OCI-M2 (cell line): ENCODE results near the gene ST8SIA4.

Experiments
- DNase-seq: peaks from one replicate; lab custom pipeline; 2025; ENCODE audit not compliant: unreplicated experiment; lab: John Stamatoyannopoulos, UW

Gene ST8SIA4, protein sequence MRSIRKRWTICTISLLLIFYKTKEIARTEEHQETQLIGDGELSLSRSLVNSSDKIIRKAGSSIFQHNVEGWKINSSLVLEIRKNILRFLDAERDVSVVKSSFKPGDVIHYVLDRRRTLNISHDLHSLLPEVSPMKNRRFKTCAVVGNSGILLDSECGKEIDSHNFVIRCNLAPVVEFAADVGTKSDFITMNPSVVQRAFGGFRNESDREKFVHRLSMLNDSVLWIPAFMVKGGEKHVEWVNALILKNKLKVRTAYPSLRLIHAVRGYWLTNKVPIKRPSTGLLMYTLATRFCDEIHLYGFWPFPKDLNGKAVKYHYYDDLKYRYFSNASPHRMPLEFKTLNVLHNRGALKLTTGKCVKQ

DNA sequence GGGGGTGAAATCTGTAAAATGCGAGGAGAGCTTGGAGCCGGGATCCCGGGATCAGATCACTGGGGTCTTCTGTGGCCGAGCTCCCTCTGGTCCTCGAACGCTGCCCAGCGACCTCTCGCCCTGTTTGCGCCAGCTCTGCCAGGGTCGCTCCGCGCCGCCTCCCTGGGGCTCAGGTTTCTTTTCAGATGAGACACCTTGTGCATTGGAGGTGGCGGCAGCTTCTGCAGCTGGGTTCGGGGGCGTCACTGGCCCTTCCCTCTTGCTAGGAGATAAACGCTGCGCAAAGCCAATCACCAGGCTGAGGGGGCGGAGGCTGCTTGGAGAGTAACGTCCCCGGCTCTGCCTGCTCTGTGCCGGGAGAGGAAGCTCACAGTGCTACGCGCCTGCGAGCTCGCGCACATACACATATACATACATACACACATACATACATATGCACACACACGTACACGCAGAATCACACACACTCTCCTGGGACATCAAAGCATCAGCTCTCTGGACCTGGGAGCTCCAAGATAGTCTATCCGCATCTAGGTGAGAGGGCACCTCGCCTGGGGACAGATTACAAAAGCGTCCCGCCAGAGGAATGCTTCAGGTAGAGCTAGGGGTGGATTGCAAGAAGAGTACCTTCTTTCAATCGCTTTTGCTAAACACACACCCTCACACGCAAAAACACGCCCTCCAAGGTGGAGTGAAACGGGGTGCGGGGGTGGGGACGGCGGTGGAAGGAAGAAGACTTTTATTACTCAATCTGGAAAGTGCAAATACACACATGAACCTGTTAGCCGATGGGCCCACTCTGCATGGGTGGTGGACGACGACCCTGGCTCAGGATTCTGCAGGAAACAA is at the start of gene ST8SIA4:
ST8SIA4 (minus strand) TSS at position 244 of the 849 bp plus-strand sequence. CDS start 327 bp downstream, outside the sequence.
- DNase-seq = peak; percentile 21

- no peak for DNase-seq
Observed at GRCh38 chr5:100950985-100951384, 47.9 kb upstream of the ST8SIA4 start.

DNA sequence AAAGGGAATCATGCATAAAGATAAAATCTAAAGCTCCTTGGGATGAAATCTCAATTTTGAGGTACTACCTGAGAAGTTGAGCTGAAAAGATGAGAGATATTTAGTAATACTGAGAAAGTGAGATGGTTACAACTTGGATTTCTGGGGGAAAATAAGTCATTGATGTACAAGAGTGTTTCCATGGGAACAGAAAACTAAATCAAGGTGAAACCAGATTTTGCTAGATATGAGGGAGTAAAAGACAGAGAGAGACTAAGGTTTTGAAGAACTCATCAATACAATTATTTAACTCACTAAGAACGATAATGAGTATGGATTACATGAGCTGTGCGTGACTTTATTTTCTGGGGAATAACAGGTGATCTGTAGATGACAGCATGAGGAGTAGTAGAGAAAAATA is 10.2 kb upstream of the ST8SIA4 start:
- DNase-seq = no peak

- no peak for DNase-seq
Observed at GRCh38 chr5:100909034-100909433, 6.0 kb upstream of the ST8SIA4 start.

DNA sequence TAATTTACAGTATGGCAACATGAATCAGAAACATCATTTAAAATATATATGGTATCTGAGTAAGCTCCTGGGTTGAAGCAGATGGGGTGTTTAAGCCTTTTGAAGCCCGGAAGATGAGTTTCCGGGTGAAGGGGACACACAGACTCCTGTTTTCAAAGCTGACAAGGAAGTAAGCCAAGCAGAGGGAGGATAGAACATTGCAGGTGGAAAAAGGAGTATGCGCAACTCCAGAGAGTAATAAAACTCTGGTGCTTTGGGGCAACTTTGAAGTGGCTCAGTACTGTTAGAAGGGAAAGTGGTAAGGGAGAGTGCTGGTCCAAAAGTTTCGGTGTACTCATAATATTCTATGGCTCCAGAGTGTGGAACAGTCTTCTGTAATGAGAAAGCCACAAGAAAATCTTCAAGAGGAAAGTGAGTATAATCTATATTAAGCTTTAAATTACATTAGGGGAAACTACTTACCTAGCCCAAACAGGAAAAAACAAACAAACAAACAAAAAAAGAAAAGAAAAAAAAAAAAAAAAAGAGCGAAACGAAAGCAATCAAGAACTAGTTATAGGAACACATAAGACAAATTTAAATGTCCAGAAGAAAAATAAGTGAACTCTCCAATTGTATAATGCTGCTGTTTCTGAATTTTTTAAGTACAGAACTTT is 2.3 kb upstream of the ST8SIA4 start:
- no peak for DNase-seq

DNA sequence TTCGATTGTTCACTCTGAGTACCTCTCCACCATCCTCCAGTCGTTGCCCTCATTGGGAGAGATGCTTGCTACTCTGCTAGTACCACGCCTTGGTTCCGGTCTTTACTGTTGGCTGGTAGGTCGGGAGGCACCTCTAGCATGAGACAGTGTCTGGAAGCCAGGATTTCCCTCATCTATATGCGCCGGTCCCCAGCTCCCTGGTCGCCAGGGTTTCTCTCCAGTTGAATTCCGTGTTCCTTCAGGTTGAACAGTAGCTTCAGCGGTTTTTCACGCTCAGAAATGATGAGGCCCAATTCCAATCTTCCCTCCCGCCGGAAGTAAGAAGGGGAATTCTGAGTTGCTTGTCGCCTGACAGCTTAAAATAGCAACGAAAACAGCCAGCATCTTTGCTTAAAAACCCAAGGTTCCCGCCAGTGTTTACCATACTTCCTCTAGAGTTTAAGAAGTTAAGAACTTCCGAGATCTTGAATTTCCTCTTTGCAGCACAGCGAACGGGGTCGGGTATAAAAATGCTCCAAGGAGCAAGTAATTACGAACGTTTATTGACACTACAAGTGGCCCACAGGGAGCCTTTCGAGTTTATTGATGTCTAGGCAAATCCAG is 1.3 kb upstream of the ST8SIA4 start:
- no peak for DNase-seq

- no peak for DNase-seq
Observed at GRCh38 chr5:100902440-100903038, 543 bp downstream of the ST8SIA4 start.

GRCh38 chr5:100901821-100902341 is 1.2 kb downstream of the ST8SIA4 start:
- no peak for DNase-seq

DNA sequence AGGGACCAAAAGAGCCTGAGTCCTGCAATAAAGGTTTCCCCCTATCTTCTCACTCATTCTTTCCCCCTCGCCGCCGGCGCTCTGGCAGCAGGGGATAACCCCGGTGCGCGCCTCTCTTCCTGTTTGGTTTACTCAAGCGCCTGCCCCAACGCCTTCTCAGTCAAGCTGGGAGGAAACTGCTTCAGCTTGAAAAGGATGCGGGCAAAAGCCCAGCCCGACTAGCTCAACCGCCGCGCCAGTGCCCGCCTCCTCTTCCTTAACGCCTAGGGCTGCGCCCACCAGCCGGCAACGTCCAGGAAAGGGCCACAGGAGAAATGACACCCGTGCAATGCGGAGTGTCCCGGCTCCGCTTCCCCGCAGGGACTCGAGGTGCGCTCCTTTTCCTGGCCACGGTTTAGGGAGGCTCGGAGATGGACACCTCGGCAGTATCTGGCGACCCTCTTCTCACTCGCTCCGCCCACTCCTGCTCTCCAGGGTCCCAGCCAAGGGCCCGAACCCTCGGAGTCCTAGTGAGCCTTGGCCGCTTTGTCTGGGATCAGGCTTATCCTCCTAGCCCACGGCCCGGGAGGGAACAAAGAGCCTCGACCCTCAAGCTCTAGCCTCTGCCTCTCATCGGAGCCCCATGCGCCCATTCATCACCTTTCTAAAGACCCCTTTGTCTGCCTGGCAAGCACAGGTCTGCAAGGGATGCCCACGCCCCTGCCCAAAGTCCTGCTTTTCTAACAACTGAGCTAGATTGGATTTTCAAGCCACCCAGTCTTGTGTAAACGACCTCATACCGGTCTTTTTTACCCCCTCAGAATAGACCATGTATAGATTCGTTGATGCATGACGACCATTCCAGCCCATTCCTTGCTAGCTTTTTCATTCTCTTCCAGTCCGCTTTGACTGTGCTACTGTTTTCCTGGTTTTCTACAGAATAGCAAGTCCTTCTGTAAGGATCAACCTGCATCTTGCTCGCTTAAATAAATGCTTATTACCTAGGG is 2.0 kb downstream of the ST8SIA4 start:
- no peak for DNase-seq

- DNase-seq = no peak
Observed at GRCh38 chr5:100900142-100900795, 2.8 kb downstream of the ST8SIA4 start.

DNA sequence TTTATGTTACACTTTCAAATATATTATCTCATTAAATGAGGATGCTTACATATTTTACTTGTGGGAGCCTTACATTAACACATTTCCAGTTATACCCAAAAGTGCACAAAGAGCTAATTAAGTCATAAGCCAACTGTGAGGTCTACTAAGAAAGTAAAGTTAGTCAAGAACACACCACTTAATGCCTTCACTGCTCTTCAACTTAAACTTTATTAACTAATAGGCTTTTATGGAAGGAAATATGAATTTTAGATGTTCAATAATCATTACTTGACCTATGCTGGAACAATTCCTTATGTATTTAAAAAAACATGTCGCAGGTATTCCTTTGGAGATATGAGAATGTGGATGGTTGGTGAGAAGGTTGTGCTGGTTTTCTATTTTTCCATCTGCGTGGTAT is 3.4 kb downstream of the ST8SIA4 start:
- no peak for DNase-seq

- no peak for DNase-seq
Observed at GRCh38 chr5:100898504-100899346, 4.4 kb downstream of the ST8SIA4 start.

- DNase-seq = no peak
Observed at GRCh38 chr5:100896054-100896453, 7.0 kb downstream of the ST8SIA4 start.

- no peak for DNase-seq
Observed at GRCh38 chr5:100890461-100891008, 12.5 kb downstream of the ST8SIA4 start.

GRCh38 chr5:100889896-100890295 is 13.2 kb downstream of the ST8SIA4 start:
- DNase-seq = no peak

- no peak for DNase-seq
Observed at GRCh38 chr5:100889165-100889743, 13.8 kb downstream of the ST8SIA4 start.

DNA sequence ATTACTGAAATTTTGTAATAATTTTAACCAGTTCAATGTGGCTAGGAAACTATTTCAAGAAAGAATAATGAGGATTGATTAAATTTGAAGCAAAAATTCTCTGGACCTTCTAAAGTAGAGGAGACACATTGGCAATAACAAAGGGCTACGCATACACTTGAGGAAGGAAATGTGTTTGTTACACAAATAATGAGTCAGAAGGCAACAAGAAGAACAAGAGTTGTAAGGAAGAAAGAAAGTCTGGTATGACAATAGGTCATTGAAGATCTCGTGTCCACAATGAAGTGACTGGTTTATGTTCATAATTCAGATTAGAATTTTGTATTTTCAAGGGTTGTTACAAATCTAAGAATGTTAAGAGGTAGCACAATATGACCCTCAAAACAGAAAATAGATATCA is 25.8 kb downstream of the ST8SIA4 start:
- DNase-seq = no peak
